GM19239 (cell line): ENCODE results near the gene CA5A.
"Not testable (repeated sequence)": the region's sequence is repeated elsewhere in the genome, so short reads cannot be mapped to it uniquely, and the experiment has no call there.

Experiments
- DNase-seq: peaks from one replicate; pipeline ENCODE4 v3.0.0; 2011; ENCODE audit warnings: low spot score; ENCODE audit not compliant: insufficient read length
- FAIRE-seq: peaks from 2 replicates; lab custom pipeline; 2011; peaks lifted over from hg19 to GRCh38; lab: Jason Lieb, UNC

The CA5A gene

DNA sequence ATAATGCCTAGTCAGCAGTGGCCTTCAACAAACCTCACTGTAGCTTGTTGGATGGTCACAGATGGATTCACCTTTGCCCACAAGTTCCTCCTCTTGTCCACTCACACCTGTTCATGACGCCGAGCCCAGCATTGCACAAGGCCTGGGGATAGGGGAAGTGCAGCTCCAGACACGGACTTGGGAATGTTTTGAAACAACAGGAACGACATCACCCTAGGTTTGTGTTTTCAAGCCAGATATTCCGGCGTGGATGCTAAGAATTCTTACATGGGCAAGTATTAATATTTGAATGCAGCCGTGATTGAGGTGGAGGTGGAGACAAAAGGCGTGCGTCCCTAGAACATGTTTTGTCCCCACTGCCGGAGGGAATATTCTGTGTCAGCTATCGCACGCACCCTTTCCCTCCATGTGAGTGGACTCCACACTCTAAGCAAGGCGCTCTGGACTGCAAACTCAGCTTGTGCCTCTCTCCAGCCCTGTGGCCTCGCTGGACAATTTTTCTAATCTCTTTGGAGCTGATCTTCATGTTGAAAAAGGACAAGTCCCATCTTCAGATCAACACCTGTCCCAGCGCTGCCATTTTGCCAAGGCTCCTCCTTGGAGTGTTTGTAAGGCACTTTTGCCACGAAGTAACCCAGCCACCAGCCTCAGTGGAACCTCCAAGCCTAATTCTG lies 12.9 kb upstream of the CA5A start:
- DNase-seq, result no peak

GRCh38 chr16:87948735-87949070 lies 12.4 kb upstream of the CA5A start:
- DNase-seq, result no peak
- no peak for FAIRE-seq

More for the DNA sequence above, 12.9 kb upstream of the CA5A start:
- FAIRE-seq, result no peak

DNA sequence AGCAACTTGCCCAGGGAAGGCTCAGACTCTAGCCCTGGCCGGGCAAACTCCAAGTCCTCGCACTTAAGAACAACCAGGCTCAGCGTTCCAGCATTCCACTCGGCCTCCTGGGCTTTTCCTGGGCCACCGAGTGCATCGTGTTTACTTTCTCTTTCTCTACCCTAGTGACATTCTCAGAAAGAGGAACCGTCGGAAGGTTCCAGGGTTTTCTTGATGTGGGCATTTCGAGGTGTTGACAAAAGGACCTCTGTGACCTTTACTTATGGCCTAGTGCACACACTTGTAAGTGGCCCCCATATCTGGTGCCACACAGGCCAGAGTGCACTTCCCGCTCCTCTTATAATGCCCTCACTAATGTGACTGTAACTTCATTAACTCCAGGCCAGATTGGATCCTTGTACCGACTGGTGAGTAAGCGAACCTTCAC lies 11.8 kb upstream of the CA5A start:
- DNase-seq (no peak), FAIRE-seq (no peak)

- FAIRE-seq, result no peak
- no peak for DNase-seq
These were observed 11.2 kb upstream of the CA5A start for GRCh38 chr16:87947356-87948118.

DNA sequence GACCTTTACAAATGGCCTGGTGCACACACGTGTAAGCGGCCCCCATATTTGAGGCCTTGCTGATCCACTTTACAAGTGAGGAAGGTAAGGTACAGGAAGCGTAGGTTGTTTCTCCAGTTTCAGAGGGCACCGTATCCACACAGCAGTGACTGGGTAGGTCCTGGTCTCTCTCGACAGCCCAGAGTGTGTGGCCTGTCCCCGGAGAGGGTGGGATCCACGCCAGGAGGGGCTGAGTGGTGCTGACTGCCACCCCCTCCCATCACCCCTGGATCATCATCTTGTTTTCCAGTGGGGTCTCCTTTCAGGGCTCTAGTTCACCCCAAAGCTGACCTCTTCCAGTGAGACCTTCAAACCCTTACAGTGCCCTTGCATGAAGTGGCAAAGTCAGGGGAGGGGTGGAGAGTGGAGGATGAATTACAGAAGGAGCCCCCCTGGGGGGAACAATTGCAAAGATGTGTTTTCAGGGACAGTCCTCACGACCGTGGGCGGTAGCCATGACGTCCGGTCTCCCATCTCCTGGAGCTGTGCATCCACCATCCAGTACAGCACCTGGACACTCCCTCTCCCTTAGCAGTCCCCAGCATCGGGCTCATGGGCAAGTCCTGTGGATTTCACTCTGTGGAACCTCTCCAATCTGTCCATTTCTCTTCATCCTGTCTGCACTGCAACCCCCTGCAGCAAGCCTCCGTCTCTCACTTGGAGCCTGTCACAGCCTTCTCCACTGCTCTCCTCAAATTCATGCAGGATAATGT lies 10.4 kb upstream of the CA5A start:
- DNase-seq, result no peak
- no peak for FAIRE-seq

DNA sequence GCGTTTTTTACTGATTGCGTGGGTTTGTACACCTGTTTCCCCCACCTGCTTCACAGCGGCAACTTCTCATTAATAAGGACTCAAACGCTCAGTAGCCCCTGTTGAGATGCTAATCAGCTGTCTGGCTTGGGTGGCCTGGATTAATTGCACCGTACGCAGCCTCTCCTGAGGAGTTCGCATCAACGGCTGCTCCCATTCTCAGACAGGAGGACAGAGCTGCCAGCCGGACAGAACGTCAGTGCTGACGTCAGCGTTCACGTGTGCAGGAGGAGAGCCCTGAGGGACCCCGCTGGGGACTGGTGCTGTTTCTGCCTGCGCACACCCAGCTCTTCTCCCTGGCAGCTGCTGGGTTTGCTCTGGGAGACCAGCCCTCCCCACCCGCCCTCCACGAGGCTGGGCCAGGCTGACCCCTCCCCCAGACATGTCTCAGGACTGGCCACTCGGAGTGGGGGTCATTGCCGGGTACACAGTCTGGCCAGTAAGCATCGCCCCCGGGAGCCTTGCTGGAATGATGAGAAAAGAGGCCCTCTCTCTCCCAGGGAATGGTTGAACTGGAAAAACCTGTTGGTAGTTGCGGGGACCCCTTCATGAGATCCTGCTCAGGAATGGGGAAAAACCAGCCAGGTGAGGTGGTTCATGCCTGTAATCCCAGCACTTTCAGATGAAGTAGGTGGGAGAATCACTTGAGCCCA lies 9.2 kb upstream of the CA5A start:
- DNase-seq (no peak), FAIRE-seq (no peak)

- DNase-seq (no peak), FAIRE-seq (no peak)
These were observed 6.4 kb upstream of the CA5A start for GRCh38 chr16:87942680-87943079.

DNA sequence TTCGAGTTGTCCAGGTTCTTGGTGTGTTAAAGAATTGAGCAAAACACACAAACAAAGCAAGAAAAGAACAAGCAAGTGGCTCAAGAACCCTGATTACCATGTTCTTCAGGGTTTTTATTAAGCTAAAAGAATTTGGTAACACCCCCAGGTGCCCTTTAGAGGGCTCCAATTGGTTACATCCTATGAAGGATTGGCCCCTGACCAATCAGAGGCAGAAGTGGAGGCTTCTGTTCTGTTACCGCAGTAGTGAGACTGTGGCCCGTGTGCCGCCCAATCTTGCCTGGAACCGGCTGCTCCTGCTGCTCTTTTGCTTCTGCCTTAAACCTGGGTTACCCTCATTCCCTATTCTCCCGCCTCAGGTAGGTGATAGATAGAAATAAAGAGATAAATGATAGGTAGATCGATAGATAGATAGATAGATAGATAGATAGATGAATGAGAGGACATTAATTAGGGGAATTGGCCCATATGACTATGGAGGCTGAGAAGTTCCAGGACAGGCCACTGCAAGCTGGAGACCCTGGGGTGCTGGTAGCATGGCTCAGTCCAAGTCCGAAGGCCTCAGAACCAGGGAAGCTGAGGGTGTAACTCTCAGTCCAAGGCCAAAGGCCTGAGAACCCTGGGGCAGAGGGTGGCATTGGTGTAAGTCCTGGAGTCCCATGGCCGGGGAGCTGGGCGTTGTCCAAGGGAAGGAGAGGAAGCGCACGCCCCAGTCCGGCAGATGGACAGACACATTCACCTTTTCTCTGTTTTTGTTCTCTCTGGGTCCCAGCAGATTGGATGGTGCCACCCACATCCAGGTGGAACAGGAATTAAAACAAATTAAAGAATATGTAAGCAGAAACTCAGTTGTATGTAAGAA lies 3.5 kb upstream of the CA5A start:
- DNase-seq (no peak), FAIRE-seq (no peak)

- FAIRE-seq, result no peak
- no peak for DNase-seq
These were observed 2.2 kb upstream of the CA5A start for GRCh38 chr16:87938412-87938949.

- not testable (repeated sequence) for FAIRE-seq, DNase-seq
These were observed 858 bp upstream of the CA5A start for GRCh38 chr16:87937231-87937542.

GRCh38 chr16:87936016-87936374 lies 334 bp downstream of the CA5A start:
- not testable (repeated sequence) for FAIRE-seq, DNase-seq

DNA sequence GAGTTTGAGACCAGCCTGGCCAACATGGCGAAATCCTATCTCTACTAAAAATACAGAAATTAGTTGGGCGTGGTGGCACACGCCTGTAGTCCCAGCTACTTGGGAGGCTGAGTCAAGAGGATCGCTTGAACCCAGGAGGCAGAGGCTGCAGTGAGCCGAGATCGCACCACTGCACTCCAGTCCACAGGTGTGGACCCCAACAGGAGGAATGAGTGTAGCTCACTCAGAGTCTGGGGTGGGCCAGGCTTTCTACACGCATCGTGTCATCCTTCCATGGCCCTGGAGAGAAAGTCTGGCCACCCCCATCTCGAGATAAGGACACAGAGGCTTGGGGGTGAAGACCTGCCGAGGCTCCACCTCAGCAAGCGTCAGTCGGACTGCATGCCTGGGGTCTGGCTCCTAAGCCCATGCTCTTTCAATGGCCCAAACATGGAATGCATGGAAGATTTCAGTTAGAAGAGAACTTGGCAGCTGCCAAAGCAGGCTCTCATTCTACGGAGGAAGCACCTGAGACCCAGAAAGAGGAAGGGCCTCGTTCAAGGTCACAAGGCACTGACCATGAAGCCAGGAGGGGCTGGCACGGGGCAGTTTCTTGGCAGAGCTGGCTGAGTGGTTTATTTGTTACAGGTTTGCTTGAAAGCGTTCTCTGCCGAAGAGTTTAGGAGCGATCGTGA lies 1.4 kb downstream of the CA5A start:
- DNase-seq, FAIRE-seq: not testable (repeated sequence)

DNA sequence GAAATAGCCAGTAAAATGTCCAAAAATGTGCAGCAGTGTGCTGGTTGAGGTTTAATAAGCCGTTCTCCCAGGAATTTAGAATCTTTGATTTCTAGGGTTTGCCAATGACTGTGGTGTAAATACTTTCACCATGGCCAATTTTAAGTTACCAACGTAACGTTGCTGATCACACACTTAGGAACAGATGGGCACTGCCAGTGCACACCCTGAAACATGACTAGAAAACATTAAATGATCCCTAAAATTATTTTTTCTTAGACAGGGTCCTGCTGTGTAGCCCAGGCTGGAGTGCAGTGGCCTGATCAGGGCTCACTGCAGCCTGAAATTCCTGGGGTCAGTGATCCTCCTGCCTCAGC lies 3.2 kb downstream of the CA5A start:
- FAIRE-seq (no peak), DNase-seq (no peak)

- DNase-seq, FAIRE-seq: not testable (repeated sequence)
These were observed 3.7 kb downstream of the CA5A start for GRCh38 chr16:87932475-87933139.

- FAIRE-seq (no peak), DNase-seq (no peak)
These were observed 4.8 kb downstream of the CA5A start for GRCh38 chr16:87931504-87931903.

DNA sequence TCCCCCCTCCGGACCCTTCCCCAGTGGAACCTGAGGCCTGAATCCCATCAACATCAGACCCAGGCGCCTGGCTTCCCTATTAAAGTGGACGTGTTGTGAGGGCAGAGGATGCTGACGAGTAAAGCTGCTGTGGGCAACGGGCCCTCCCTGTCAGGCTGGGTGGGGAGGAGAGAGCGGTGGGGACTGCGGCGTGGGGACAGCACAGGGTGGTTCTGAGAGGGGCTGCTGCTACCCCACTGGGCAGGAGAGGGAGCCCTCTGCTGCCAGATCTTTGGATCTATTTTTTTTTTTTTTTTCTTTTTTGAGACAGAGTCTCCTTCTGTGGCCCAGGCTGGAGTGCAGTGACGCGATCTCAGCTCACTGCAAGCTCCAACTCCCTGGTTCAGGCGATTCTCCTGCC lies 5.9 kb downstream of the CA5A start:
- DNase-seq (no peak), FAIRE-seq (no peak)

- DNase-seq (no peak), FAIRE-seq (no peak)
These were observed 6.3 kb downstream of the CA5A start for GRCh38 chr16:87929986-87930385.

- no peak for DNase-seq
- FAIRE-seq, result no peak
These were observed 9.2 kb downstream of the CA5A start for GRCh38 chr16:87927195-87927562.
